A549 (cell line): ENCODE measurements around the gene CHKB. TPM values are rescaled to one million over a fixed set of nuclear protein-coding genes. Genes with fewer than 3 reads are reported as not detected.

Source experiments
- ATAC-seq, 2 experiments: fragments of 200-7000 bp in 1 of 2; fragments of >200 bp in 1 of 2; cut with Nextera tagmentation in 1 of 2; cut with Tn5 transposase in 1 of 2; 3 replicates each; pipeline versions ENCODE4 v1.8.0 to v1.9.1; 2018 to 2020; ENCODE audit warnings: mild to moderate bottlenecking in 1 of 2, moderate library complexity in 1 of 2
- CTCF ChIA-PET: fragments of 300-600 bp; sonication (Branson Sonifier 250); formaldehyde crosslinking; extraction: SDS; loops from one replicate; lab custom pipeline; 2021; ENCODE audit warnings: antibody characterized with exemption, inconsistent platforms; lab: Yijun Ruan, JAX
- POLR2A ChIA-PET: fragments of 350-600 bp; formaldehyde crosslinking; extraction: SDS; loops from one replicate; lab custom pipeline; 2021; ENCODE audit warnings: antibody characterized with exemption, inconsistent platforms; lab: Yijun Ruan, JAX
- DNase-seq, 2 experiments: peaks; one replicate each; pipeline versions ENCODE4 v3.0.0 to v3.0.0-alpha.2; 2011 to 2016; ENCODE audit warnings: low read depth in 1 of 2, low spot score in 1 of 2
- FAIRE-seq: peaks from 2 replicates; lab custom pipeline; 2011; peaks lifted over from hg19 to GRCh38; lab: Jason Lieb, UNC
- H3K27ac ChIP-seq, 2 experiments: fragments of >200 bp; sonication (Bioruptor Twin); formaldehyde crosslinking; 3 replicates each; pipeline ENCODE4 v1.5.1; 2016 to 2017
- H3K4me1 ChIP-seq: fragments of >200 bp; sonication (Bioruptor Twin); formaldehyde crosslinking; 3 replicates; pipeline ENCODE4 v1.6.1; 2016
- H3K4me2 ChIP-seq: fragments of >200 bp; sonication (Bioruptor Twin); formaldehyde crosslinking; 3 replicates; pipeline ENCODE4 v1.6.1; 2016
- H3K4me3 ChIP-seq: fragments of >200 bp; sonication (Bioruptor Twin); formaldehyde crosslinking; 3 replicates; pipeline ENCODE4 v1.5.1; 2016
- H3K9me3 ChIP-seq: fragments of >200 bp; sonication (Bioruptor Twin); formaldehyde crosslinking; 3 replicates; pipeline ENCODE4 v1.6.1; 2016
- CBX2 ChIP-seq: fragments of 200-600 bp; sonication (generic); IDR thresholded peaks from 2 replicates; pipeline ENCODE4 v1.6.1; 2016; ENCODE audit warnings: low read depth, mild to moderate bottlenecking, borderline replicate concordance
- CTCF ChIP-seq: fragments of >200 bp; sonication (Bioruptor Twin); formaldehyde crosslinking; IDR thresholded peaks from 3 replicates; pipeline ENCODE4 v1.5.1; 2016
- ELK1 ChIP-seq: fragments of 150-350 bp; IDR thresholded peaks from 2 replicates; pipeline ENCODE4 v1.6.1; 2014; ENCODE audit warnings: low read depth, mild to moderate bottlenecking, low read length
- EP300 ChIP-seq, 2 experiments: fragments of >200 bp; sonication (Bioruptor Twin); formaldehyde crosslinking; IDR thresholded peaks; 2 replicates in 1 of 2; 3 replicates in 1 of 2; pipeline ENCODE4 v1.6.1; 2016 to 2017
- ESRRA ChIP-seq: fragments of 150-350 bp; IDR thresholded peaks from 2 replicates; pipeline ENCODE4 v1.6.1; 2014; ENCODE audit warnings: mild to moderate bottlenecking, low read length, borderline replicate concordance
- FOSL2 ChIP-seq, 2 experiments: fragments of 450-650 bp in 1 of 2; fragments of >200 bp in 1 of 2; sonication (Bioruptor Twin) in 1 of 2; formaldehyde crosslinking; IDR thresholded peaks; 2 replicates each; pipeline versions ENCODE4 v1.5.0 to v1.6.1; 2016 to 2020; ENCODE audit warnings: mild to moderate bottlenecking in 1 of 2, moderate library complexity in 1 of 2
- JUN ChIP-seq, 2 experiments: fragments of >200 bp; sonication (Bioruptor Twin); formaldehyde crosslinking; IDR thresholded peaks; 2 replicates in 1 of 2; 3 replicates in 1 of 2; pipeline ENCODE4 v1.6.1; 2016 to 2017
- NPAS2 ChIP-seq: fragments of 250-450 bp; sonication (Bioruptor Pico); IDR thresholded peaks from 2 replicates; pipeline ENCODE4 v1.8.0; 2022; ENCODE audit warnings: mild to moderate bottlenecking, moderate library complexity, borderline replicate concordance
- RAD21 ChIP-seq, 2 experiments: fragments of >200 bp in 1 of 2; sonication (Bioruptor Twin) in 1 of 2; formaldehyde crosslinking in 1 of 2; IDR thresholded peaks in 1 of 2; conservative IDR thresholded peaks in 1 of 2; 2 replicates in 1 of 2; 3 replicates in 1 of 2; pipeline ENCODE4 v1.6.1; 2012 to 2018; ENCODE audit warnings: inconsistent platforms in 1 of 2
- RARB ChIP-seq: fragments of 250-450 bp; sonication (Bioruptor Pico); IDR thresholded peaks from 2 replicates; pipeline ENCODE4 v1.8.0; 2021; ENCODE audit warnings: mild to moderate bottlenecking, moderate library complexity
- ZFP36 ChIP-seq: fragments of 450-650 bp; IDR thresholded peaks from 2 replicates; pipeline ENCODE4 v1.6.1; 2014; ENCODE audit warnings: borderline replicate concordance; ENCODE audit not compliant: partially characterized antibody
- ZSCAN20 ChIP-seq: fragments of 250-450 bp; sonication (Bioruptor Pico); IDR thresholded peaks from 2 replicates; pipeline ENCODE4 v1.8.0; 2022; ENCODE audit warnings: mild to moderate bottlenecking, moderate library complexity
- WGBS: methylation state at CpG from one replicate; pipeline ENCODE4 v1.1.6; 2017; ENCODE audit errors: missing lambda C conversion rate; 5-methylcytosine and 5-hydroxymethylcytosine counted together
- polyA plus RNA-seq, 4 experiments: library from polyadenylated mRNA; depleted of rRNA in 3 of 4; stranded (reverse); fragments of >200 nt; fragmentation: RNase III in 1 of 4; extraction: RNeasy Plus Mini Kit Qiagen cat#74134 plus additional on column Dnase treatment in 1 of 4; gene quantifications; 2 replicates in 3 of 4; 3 replicates in 1 of 4; pipeline ENCODE4 v1.2.3, GENCODE V29; 2011 to 2017
- TF ChIP-seq, protein P1 (sequence below): IDR thresholded peaks from 2 replicates; pipeline ENCODE4 v1.6.1; 2012
- TF ChIP-seq, protein P2 (sequence below): fragments of >200 bp; sonication (Bioruptor Twin); formaldehyde crosslinking; IDR thresholded peaks from 2 replicates; pipeline ENCODE4 v1.6.1; 2016
- TF ChIP-seq, protein P3 (sequence below): fragments of 200-600 bp; sonication (generic); IDR thresholded peaks from 2 replicates; pipeline ENCODE4 v1.6.1; 2016; ENCODE audit warnings: antibody characterized with exemption, mild to moderate bottlenecking, moderate library complexity

CHKB gene
- polyA plus RNA-seq, 2 of the 4 experiments (the other 2 are of a cell fraction), result 16.4 to 25.8 TPM

- POLR2A ChIA-PET, result no interaction called here
Observed at GRCh38 chr22:50602338-50602700, 19.7 kb upstream of the CHKB start.

GRCh38 chr22:50601669-50602337 lies 19.2 kb upstream of the CHKB start:
- no peak for FAIRE-seq
- POLR2A ChIA-PET, result no interaction called here
- no peaks in the 10 kb centered on the region for H3K9me3 ChIP-seq

More at GRCh38 chr22:50602338-50602700, 19.7 kb upstream of the CHKB start:
- 62% methylated on average over 2 of the region's 2 CpGs for WGBS
- no peak overlapping the region for H3K4me3 ChIP-seq
- peaks cover 4% of the 10 kb centered on the region; the same call in 1 of the 3 replicates for H3K4me1 ChIP-seq
- TF ChIP-seq, protein P1, sequence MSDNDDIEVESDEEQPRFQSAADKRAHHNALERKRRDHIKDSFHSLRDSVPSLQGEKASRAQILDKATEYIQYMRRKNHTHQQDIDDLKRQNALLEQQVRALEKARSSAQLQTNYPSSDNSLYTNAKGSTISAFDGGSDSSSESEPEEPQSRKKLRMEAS, result no peak
- TF ChIP-seq JUN (IDR thresholded peaks at IDR 0.05), result no peak
- no peak for TF ChIP-seq FOSL2 (IDR thresholded peaks at IDR 0.05)
- no peak for TF ChIP-seq FOSL2 (CRISPR knock-in tag; IDR thresholded peaks at IDR 0.05)
- no peak for TF ChIP-seq CTCF
- TF ChIP-seq, protein P2, sequence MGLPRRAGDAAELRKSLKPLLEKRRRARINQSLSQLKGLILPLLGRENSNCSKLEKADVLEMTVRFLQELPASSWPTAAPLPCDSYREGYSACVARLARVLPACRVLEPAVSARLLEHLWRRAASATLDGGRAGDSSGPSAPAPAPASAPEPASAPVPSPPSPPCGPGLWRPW, result no peak
- TF ChIP-seq CBX2, result no peak
- no peak for TF ChIP-seq RAD21 (conservative IDR thresholded peaks at IDR 0.05 in 1 of 2, IDR thresholded peaks at IDR 0.05 in 1 of 2)
- TF ChIP-seq ZSCAN20 (CRISPR knock-in tag), result no peak
- TF ChIP-seq EP300 (IDR thresholded peaks at IDR 0.05), result no peak
- TF ChIP-seq ELK1, result no peak
- no peak for TF ChIP-seq RARB (CRISPR knock-in tag)
- TF ChIP-seq NPAS2, result no peak
- no peak for TF ChIP-seq ZFP36
- H3K9me3 ChIP-seq, result no peaks in the 10 kb centered on the region
- ATAC-seq, result no peak
- no peak overlapping the region for H3K27ac ChIP-seq
- CTCF ChIA-PET, result interaction anchor here (1.3 kb wide), 1 partner anchor 77 kb away, joined by 4 read pairs; the partner anchor contains the start of gene SCO2
- no peak for DNase-seq
- no peak overlapping the region for H3K4me2 ChIP-seq
- FAIRE-seq, result no peak

More at GRCh38 chr22:50601669-50602337, 19.2 kb upstream of the CHKB start:
- 65% methylated on average over 10 of the region's 12 CpGs for WGBS
- Histone ChIP-seq H3K4me1 (peaks cover 4% of the 10 kb centered on the region; the same call in 1 of the 3 replicates), H3K4me2 (peak overlapping the region; percentile 97; the same call in 2 of the 3 replicates), H3K27ac (no peak overlapping the region), H3K4me3 (no peak overlapping the region)
- CTCF ChIA-PET, result interaction anchor here (0.5 to 1.3 kb wide), 2 partner anchors 76 to 235 kb away, joined by 4 read pairs; partner anchors contain the start of gene SCO2
- ATAC-seq, result no peak
- no peak for DNase-seq
- TF ChIP-seq ESRRA (no peak), ZFP36 (no peak)
- TF ChIP-seq, protein P3, sequence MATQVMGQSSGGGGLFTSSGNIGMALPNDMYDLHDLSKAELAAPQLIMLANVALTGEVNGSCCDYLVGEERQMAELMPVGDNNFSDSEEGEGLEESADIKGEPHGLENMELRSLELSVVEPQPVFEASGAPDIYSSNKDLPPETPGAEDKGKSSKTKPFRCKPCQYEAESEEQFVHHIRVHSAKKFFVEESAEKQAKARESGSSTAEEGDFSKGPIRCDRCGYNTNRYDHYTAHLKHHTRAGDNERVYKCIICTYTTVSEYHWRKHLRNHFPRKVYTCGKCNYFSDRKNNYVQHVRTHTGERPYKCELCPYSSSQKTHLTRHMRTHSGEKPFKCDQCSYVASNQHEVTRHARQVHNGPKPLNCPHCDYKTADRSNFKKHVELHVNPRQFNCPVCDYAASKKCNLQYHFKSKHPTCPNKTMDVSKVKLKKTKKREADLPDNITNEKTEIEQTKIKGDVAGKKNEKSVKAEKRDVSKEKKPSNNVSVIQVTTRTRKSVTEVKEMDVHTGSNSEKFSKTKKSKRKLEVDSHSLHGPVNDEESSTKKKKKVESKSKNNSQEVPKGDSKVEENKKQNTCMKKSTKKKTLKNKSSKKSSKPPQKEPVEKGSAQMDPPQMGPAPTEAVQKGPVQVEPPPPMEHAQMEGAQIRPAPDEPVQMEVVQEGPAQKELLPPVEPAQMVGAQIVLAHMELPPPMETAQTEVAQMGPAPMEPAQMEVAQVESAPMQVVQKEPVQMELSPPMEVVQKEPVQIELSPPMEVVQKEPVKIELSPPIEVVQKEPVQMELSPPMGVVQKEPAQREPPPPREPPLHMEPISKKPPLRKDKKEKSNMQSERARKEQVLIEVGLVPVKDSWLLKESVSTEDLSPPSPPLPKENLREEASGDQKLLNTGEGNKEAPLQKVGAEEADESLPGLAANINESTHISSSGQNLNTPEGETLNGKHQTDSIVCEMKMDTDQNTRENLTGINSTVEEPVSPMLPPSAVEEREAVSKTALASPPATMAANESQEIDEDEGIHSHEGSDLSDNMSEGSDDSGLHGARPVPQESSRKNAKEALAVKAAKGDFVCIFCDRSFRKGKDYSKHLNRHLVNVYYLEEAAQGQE, result no peak
